GDM1 (cell line): Measurements from ENCODE around the gene ZNF652.

ENCODE experiments used
- DNase-seq: peaks from one replicate; lab custom pipeline; 2025; lab: John Stamatoyannopoulos, UW

ZNF652 gene

DNA sequence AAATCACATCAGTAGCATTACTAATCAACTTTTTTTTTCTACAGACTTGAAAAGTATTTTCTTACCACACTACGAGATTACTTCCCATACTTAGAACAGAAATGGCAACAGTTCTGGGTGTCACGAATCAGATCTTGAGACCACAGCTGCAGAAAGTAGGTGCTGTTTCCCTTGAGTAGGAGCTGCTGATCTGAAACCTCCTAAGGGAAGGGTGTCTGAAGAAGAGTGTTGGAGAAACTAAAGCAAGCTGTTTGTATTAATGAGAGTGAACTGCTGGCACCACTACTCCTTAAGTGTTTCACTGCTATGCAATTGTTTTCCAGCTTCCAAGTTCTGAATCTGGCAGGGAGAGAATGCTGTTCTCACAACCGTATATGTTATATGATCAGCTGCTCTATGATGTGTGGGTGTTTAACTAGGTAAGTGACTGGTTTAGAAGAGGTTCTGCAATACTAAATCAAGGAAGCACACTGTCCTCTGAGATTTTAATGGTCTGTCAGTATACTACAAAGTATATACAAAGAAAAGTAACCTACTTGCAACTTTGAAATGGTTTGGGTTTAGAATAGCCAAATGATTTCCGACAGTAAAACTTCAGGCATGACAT, 3.3 kb downstream of the ZNF652 start:
- DNase-seq, result no peak

GRCh38 chr17:49357516-49357915, 4.5 kb downstream of the ZNF652 start:
- DNase-seq, result no peak

GRCh38 chr17:49356320-49356719, 5.7 kb downstream of the ZNF652 start:
- DNase-seq, result no peak

- DNase-seq, result no peak
Measured at GRCh38 chr17:49353607-49354006, 8.4 kb downstream of the ZNF652 start.

- no peak for DNase-seq
Measured at GRCh38 chr17:49352587-49353154, 9.4 kb downstream of the ZNF652 start.

DNA sequence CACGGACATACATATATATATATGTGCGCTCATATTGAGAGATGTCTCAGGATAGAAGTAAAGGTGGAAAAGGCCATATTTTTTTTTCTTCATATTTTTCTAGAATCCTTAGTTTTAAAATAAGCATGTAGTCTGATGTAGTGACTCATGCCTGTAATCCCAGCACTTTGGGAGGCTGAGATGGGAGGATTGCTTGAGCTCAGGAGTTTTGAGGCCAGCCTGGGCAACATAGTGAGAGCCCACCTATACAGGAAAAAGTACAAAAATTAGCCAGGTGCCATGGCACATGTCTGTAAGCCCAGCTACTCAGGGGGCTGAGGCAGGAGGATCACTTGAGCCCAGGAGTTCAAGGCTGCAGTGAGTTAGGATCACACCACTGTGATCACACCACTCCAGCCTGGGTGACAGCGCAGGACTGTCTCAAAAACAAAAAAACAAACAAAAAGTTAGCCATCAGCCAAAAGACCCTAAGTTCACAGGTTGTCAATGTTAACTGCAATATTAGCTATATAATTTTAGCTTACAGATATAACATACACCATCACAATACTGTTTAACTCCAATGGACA, 10.4 kb downstream of the ZNF652 start:
- DNase-seq, result no peak

GRCh38 chr17:49349541-49349940, 12.5 kb downstream of the ZNF652 start:
- no peak for DNase-seq

GRCh38 chr17:49344914-49345313, 17.1 kb downstream of the ZNF652 start:
- no peak for DNase-seq

GRCh38 chr17:49343273-49343672, 18.8 kb downstream of the ZNF652 start:
- no peak for DNase-seq

DNA sequence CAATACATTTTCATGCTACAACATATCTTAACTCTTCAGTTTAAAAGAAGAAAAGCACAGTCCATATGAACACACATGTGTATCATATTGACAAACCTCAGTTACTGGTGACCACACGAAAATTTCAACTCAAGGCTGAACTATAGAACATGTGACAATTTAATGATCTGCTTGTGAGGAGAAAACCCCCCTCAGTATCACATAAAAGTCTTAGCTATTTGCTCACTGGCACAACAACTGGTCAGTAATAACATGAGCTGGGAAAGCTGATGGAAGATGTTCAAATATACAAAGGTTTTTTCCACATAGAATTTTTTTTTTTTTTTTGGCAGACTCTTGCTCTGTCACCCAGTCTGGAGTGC, 19.5 kb downstream of the ZNF652 start:
- DNase-seq, result no peak

GRCh38 chr17:49341356-49341755, 20.7 kb downstream of the ZNF652 start:
- no peak for DNase-seq

GRCh38 chr17:49339354-49339753, 22.7 kb downstream of the ZNF652 start:
- DNase-seq, result no peak

DNA sequence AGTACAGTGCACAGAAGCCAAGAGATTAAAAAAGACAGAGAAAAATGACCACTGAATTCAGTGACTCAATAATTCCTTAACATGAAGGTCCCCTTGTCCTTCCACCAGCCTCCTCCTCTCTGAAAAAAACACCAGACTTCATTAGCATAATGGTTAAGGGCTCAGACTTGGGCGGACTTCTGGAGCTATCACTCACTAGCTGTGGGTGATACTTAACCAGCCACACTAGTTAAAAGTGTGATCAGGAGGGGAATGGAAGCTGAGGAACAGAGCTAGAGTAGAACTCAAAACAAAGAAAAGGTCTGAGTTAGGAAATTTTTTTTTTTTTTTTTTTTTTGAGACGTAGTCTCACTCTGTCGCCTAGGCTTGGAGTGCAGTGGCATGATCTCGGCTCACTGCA, 23.2 kb downstream of the ZNF652 start:
- no peak for DNase-seq

DNA sequence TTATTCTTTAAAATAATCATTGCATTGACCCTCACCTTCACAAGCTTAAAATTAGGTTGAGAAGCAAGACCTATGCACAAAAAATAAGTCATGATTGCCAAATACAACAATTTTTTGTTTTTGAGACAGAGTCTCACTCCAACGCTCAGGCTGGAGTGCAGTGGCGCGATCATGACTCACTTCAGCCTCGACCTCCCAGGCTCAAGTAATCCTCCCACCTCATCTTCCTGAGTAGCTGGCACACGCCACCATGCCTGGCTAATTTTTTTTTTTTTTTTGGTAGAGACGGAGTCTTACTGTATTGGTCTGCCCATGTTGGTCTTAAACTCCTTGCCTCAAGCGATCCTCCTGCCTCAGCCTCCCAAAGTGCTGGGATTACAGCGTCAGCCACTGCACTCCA, 24.2 kb downstream of the ZNF652 start:
- no peak for DNase-seq

DNA sequence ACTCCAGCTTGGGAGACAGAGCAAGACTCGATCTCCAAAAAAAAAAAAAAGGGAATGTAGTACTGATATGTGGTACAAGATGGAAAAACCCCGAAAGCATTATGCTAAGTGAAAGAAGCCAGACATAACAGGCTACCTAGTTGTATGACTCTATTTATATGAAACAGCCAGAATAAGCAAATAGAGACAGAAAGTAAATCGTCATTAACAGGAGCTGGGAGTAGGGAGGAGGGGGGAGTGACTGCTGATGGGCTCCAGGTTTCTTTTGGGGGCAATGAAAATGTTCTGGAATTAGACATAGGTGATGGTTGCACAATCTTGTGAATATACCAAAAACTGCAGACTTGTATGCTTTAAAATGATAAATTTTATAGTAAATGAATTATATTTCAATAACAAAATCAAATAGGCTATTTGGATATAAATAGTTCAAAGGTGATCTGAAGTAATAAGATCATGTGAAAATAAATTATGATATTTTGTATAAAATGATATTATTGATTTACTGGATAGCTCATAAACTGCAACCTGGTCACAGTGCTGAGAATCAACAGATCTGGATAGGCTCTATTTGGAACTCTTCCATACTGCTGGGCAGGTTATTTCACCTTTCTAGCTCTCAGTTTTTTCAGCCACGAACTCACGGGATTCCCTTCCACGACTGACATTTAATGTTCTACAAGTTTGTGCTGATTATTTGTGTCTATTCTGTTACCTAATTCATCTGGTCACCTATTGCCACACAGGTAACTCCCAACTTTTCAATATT, 27.1 kb downstream of the ZNF652 start:
- no peak for DNase-seq

GRCh38 chr17:49333804-49334203, 28.2 kb downstream of the ZNF652 start:
- no peak for DNase-seq

GRCh38 chr17:49327835-49328784, 33.9 kb downstream of the ZNF652 start:
- DNase-seq, result peak; percentile 46

GRCh38 chr17:49325980-49326379, 36.1 kb downstream of the ZNF652 start:
- no peak for DNase-seq

DNA sequence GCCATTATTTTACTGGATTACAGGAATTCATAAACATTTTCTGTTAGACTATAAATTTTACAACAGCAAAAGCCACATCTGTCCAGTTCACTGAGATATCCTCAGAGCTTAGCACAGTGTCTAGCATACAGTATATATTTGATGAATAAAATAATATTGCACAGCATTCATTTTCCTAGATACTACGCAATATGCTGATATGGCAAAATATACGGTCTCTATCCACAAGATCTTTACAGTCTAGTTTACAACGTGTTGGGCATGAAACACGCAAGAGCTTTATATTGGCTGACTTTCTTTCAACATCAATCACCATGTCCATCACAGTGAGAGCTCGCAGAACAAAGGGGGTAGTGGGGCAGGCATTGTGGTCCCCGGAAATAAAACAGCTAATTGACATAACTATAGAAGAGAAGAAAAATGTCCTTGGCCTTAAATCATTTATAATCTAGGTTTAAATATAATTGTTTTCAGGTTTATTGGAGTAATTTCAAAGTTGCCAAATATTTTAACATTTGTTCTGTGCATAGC, 43.5 kb downstream of the ZNF652 start:
- DNase-seq, result no peak

DNA sequence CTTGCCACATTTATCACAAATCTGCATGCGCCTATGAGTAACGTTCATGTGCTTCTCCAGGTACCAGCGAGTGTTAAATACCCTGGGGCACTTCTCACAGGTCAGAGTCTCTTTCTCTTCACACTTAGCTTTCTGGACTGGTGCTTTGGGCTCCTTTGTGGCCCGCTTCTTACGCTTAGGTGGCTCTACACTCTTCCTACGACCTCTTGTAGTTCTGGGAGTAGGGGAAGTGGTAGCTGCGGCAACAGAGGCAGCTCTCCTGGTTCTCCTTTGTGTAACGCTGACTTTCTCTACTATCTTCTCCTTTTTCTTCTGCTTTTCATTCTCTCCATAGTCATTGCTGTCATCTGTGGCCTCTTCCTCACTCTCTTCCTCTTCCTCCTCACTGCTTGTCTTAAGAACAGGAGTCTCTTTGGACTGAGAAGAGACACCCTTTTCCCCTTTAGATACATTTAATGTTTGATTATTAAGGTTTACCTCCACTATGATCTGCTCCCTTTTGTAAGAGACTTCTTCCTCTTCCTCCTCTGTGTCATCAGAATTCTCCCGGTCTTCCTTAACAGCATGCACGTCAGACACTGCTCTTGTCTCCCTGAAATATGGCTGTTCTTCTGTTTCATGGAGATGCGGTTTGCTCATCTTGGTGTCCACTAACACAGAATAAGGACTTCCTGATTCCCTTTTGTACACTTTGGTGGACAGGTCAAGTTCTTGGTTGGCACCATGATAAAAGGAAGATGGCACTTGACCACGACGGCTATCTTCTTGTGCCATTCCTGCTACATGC, 45.0 kb downstream of the ZNF652 start:
- DNase-seq, result peak; percentile 22

GRCh38 chr17:49316258-49316570, 45.8 kb downstream of the ZNF652 start:
- DNase-seq, result no peak
